ENCODE data around the gene SMKR1.
"Not testable (repeated sequence)": the region's sequence is repeated elsewhere in the genome, so short reads cannot be mapped to it uniquely, and the experiment has no call there.

The SMKR1 gene

DNA sequence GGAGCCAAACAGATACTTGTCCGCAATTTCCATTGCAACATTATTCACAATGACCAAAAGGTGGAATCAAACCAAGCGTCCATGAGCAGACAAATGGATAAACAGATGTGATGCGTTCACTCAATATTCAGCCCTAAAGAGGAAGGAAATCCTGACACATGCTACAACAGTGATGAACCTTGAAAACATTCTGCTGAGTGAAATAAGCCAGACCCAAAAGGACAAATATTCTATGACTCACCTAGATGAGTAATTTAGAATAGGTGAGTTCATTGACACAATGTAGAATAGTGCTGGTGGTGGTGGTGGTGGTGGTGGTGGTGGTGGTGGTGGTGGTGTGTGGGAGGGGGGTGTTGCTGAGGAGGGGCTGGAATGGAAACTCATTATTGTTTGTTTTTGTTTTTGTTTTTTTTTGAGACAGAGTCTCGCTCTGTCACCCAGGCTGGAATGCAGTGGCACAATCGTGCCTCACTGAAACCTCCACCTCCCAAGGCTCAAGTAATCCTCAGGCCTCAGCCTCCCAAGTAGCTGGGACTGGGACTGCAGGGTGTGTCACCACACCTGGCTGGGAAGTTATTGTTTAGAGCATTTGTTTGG lies 28.6 kb downstream of the SMKR1 start:
- DNase-seq, result no peak

DNA sequence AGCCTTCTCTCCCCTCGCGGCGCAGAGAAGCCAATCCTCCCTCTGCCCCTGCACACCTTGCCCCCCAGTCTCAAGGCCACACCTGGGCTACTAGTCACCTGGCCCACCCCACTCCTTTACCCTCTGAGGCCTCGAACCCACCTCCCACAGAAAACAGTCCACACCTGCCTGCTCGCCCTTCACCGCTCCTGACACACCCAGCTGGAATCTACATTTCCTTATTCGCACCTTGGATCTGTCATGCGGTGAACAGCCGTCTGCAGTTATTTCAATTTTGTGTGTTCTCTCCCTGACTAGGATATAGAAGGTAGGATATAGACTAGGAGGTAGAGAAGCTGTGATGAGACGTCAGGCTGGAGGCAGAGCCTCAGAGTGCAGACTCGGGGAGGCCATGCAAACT lies 29.4 kb downstream of the SMKR1 start:
- no peak for DNase-seq

GRCh38 chr7:129532375-129532774 lies 30.0 kb downstream of the SMKR1 start:
- DNase-seq, result no peak

- DNase-seq, result not testable (repeated sequence)
Measured at GRCh38 chr7:129534558-129535274, 32.4 kb downstream of the SMKR1 start.

DNA sequence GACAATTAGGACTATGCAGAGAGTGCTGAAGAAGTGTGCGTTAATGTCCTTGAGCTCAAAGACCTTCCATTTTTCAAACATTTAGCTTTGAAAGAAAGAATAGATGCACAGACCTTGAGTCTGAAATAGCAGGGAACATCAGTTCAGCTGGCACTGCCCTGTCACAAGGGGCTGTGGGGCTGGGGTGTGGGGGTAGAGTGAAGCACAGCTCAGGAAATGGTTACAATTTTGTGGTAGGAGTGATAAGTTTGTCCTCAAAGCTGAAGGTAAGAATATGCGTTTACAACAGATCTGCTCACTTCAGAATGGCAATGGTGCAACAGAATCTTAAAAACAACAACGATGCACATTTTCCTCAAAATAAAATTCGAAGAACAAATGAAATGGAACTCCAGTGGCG lies 33.6 kb downstream of the SMKR1 start:
- no peak for DNase-seq

DNA sequence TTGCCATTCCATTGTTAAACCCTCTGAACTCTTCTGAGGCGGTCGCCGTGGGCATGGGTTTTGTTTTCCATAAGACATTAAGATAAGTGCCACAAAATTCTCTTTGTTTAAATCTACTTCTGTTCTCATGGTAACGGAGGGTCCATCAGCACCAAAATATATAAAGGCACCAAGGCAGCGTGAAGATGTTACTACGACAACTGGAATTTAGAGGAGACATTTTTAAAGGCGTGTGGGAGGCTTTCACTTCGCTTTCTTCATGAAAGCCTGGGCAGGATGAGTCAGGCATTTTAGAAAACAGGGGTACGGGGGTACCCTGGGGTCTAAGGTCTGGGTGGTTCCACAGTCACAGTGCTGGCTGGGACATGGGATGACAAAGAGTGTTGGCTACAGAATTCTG lies 34.0 kb downstream of the SMKR1 start:
- no peak for DNase-seq

GRCh38 chr7:129538790-129539189 lies 36.5 kb downstream of the SMKR1 start:
- no peak for DNase-seq

DNA sequence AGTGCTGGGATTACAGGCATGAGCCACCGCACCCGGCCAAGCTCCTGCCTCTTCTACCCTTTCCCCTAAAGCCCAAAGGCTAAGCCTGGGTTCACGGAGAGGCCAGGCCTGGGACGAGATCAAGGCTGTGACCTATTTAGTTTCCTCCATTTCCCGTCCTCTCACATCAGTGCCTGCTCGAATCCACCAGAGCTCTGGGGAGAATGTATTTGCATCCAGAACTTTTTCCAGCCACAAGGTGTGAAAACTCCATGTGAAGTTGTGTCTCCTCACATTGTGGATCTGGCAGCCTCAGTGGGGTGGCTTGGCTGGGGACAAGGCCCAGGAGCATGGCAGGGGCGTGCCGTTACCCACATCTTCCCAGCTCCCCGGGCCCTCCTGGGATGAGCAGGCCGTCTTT lies 38.0 kb downstream of the SMKR1 start:
- DNase-seq, result no peak

- no peak for DNase-seq
Measured at GRCh38 chr7:129544700-129545099, 42.4 kb downstream of the SMKR1 start.

- no peak for DNase-seq
Measured at GRCh38 chr7:129550693-129551360, 48.5 kb downstream of the SMKR1 start.

GRCh38 chr7:129553899-129554461 lies 51.6 kb downstream of the SMKR1 start:
- DNase-seq, result peak; percentile 13

DNA sequence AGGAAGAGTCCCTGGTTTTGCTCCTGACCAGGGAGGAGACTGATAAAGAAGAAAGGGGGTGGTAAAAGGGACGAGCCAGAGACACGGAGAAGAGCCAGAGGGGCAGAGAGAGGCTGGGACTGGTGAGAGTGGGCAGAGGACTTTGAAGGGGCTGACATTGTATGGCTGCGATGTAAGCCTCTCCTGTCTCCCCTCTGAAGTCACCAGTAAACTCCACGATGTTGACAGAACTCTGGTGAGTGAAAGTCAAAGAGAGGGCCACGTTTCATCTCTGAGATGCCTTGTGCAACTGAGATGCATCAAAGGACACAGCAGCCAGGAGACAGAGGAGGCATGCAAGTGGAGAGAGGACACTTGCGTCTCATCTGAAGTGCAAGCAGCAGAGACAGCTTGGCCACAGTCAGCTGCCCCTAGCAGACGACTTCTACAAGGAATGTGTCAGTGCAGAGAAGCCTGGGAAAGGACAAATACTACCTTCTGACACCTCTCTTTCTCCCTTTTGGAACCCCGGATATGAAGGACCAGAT lies 54.3 kb downstream of the SMKR1 start:
- DNase-seq, result no peak

DNA sequence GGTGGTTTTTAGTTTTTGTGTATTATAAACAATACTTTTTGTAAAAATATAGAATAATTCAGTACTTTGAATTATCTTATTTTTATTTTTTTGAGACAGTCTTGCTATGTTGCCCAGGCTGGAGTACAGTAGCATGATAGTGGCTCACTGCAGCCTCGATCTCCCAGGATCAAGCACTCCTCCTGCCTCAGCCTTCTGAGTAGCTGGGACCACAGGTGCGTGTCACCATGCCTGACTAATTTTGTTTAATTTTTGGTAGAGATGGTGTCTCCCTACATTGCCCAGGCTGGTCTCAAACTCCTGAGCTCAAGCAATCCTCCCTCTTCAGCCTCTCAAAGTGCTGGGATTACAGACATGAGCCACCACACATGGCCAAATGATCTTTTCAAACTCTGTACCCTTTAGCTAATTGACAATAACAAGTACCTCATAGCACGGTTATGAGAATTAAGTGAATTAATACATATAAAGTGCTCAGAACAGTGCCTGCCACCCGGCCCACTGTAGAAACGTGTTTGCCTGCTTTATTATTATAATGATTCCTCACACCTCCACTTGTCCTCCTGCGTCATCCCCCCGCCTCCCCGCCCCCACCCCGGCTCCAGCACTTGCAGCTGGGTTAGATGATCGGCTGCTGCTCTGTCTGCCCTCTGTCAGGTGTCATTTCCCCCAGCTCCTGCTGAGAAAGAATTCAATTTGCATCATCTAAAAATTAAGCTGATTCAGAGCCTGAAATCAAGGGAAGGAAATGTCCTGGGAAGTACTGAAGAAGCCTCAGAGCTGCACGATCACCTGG lies 55.6 kb downstream of the SMKR1 start:
- no peak for DNase-seq

GRCh38 chr7:129559564-129559963 lies 57.2 kb downstream of the SMKR1 start:
- DNase-seq, result no peak

DNA sequence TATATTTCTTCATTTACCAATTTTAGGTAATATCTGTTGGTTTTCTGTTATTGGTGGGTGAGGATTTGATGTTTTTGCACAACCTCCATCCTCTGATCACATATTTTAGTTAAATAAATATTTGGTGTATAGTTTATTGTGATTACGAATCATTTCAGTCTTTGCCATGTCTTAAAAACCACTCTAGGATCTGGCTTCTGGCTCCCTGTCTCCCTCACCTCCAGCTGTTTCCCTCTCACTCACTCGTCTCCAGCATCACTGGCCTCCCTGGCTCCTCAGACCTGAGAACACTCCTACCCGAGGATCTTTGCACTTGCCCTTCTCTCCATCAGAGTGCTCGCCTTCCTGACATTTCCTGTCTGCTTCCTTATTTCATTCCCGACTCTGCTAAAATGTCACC lies 58.5 kb downstream of the SMKR1 start:
- DNase-seq, result no peak

DNA sequence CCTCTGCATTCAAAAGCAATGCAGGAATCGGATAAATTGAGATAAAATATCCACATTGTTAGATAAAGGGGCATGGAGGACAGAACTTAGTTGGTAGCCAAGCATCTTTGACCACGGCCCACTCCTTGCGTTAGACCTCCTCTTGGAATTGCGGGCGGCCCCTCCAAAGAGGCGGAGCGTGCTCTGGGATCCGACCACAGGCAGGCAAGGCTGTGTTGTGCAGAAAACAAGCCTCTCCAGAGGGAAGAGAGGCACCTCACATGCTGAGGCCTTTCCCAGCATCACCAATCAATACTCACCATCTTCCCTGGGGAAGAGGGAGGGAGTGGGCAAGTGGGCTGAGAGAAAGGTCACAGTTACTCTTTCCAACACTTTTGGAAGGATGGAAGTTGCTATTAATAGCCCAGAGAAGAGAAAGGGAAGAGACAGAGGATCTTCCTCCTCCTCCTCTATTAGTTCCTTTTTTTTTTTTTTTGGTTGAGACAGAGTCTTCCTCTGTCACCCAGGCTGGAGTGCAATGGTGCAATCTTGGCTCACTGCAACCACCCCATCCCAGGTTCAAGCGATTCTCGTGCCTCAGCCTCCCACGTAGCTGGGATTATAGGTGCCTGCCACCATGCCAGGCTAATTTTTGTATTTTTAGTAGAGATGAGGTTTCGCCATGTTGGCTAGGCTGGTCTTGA lies 59.5 kb downstream of the SMKR1 start:
- DNase-seq, result no peak
